ENCODE data around the gene DIP2C.

Gene DIP2C

DNA sequence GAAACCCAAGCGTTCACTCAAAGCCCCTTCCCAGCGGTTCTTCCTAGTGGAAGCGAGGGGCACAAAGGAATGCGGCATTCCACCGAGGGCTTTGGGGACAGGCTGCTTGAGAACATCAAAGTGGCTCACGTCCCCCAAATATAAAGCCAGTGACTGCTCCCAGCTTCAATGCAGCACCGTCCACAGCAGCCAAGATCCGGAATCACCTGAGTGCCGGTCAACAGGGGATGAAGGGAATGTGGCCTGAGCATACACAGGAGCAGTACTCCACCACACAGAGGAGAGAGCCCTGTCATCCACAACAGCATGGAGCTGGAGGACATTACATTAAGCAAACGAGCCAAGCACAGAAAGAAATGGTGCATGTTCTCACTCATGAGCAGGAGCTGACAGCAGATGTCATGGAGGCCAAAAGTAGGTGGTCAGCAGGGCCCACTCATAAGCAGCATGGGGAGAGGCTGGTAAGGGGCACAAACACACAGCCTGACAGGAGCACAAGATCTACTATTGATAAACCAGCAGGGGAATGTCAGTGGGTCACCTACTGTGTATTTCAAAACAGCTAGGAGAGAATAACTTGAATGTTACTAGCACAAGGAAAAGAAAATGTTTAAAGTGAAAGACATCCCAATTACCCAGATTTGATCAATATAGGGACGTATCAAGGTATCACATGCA, 79.5 kb downstream of the DIP2C start:
- Histone ChIP-seq H3K9me2 (replicated peaks; ENCODE audit: low read depth, low read length) (no peaks in the 10 kb centered on the region), H3K4me1 (ENCODE audit: insufficient read depth, low read length, poor library complexity, severe bottlenecking) (no peaks in the 10 kb centered on the region), H3K9me3 (ENCODE audit: insufficient read depth, low read depth, low read length) (no peaks in the 10 kb centered on the region), H3K79me2 (ENCODE audit: insufficient read depth, low read length) (no peaks in the 10 kb centered on the region), H3K36me3 (ENCODE audit: insufficient read depth, low read length) (no peaks in the 10 kb centered on the region), H3K4me2 (ENCODE audit: low read depth, low read length, poor library complexity, severe bottlenecking) (no peak overlapping the region), H3K9ac (ENCODE audit: low read depth, low read length, poor library complexity, severe bottlenecking) (no peak overlapping the region), H3K4me3 (ENCODE audit: low read length, poor library complexity, severe bottlenecking) (no peak overlapping the region), H3K27me3 (ENCODE audit: insufficient read depth, low read length, poor library complexity, severe bottlenecking) (no peaks in the 10 kb centered on the region), H2AFZ (ENCODE audit: low read length) (no peak overlapping the region), H3F3A (ENCODE audit: low read depth) (peaks cover 12% of the 10 kb centered on the region; the same call in 1 of the 2 replicates), H4K20me1 (ENCODE audit: insufficient read depth, low read length, poor library complexity, severe bottlenecking) (no peaks in the 10 kb centered on the region)
- TF ChIP-seq EZH2phosphoT487 (IDR thresholded peaks at IDR 0.05; ENCODE audit: borderline replicate concordance) (no peak), CTCF (conservative IDR thresholded peaks at IDR 0.05; ENCODE audit: low read length) (no peak)

- Histone ChIP-seq H3K79me2 (ENCODE audit: insufficient read depth, low read length) (no peaks in the 10 kb centered on the region), H3K36me3 (ENCODE audit: insufficient read depth, low read length) (no peaks in the 10 kb centered on the region), H3K9ac (ENCODE audit: low read depth, low read length, poor library complexity, severe bottlenecking) (no peak overlapping the region)
Measured at GRCh38 chr10:609262-609658, 80.2 kb downstream of the DIP2C start.

DNA sequence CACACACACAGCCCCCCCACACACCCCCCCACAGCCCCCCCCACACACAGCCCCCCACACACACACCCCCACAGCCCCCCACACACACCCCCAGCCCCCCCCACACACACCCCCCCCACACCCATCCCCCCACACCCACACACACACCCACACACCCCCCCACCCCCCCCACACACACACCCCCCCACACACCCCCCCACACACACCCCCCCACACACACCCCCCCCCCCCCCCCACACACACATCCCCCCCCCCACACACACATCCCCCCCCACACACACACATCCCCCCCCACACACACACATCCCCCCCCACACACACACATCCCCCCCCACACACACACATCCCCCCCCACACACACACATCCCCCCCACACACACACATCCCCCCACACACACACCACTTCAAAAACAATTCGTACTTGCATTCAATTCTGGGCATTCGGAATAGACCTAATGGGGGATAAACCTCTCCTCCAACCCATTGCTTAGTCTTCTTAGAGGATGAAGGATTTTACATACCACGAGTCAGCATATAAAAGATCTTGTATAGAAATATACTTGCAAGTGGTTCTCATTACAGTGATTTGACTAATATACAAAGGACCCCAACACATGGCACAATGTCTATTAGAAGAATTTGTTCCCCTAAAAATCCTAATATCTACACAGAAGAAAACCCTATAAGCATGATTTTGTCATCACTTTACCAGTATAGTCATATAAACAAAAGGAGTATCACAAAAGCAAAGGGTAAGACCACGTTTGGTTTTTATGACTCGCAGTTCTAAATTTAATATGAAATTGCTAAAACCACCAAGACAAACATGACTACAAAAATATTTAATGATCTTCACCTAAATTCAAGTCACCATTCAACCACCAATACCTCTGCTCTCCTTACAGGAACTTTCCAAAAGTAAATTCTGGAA, 80.9 kb downstream of the DIP2C start:
- H4K20me1 ChIP-seq (ENCODE audit: insufficient read depth, low read length, poor library complexity, severe bottlenecking): no peaks in the 10 kb centered on the region
- no peaks in the 10 kb centered on the region for H3K27me3 ChIP-seq (ENCODE audit: insufficient read depth, low read length, poor library complexity, severe bottlenecking)
- no peaks in the 10 kb centered on the region for H3K79me2 ChIP-seq (ENCODE audit: insufficient read depth, low read length)
- no peaks in the 10 kb centered on the region for H3K9me3 ChIP-seq (ENCODE audit: insufficient read depth, low read depth, low read length)
- H3K36me3 ChIP-seq (ENCODE audit: insufficient read depth, low read length): no peaks in the 10 kb centered on the region
- H3K9me2 ChIP-seq (replicated peaks; ENCODE audit: low read depth, low read length): no peaks in the 10 kb centered on the region
- H3F3A ChIP-seq (ENCODE audit: low read depth): peaks cover 12% of the 10 kb centered on the region; the same call in 1 of the 2 replicates
- no peak overlapping the region for H3K4me3 ChIP-seq (ENCODE audit: low read length, poor library complexity, severe bottlenecking)
- H3K9ac ChIP-seq (ENCODE audit: low read depth, low read length, poor library complexity, severe bottlenecking): no peak overlapping the region
- no peak overlapping the region for H2AFZ ChIP-seq (ENCODE audit: low read length)
- no peak for TF ChIP-seq EZH2phosphoT487 (IDR thresholded peaks at IDR 0.05; ENCODE audit: borderline replicate concordance)
- no peak for TF ChIP-seq CTCF (conservative IDR thresholded peaks at IDR 0.05; ENCODE audit: low read length)
- H3K4me1 ChIP-seq (ENCODE audit: insufficient read depth, low read length, poor library complexity, severe bottlenecking): no peaks in the 10 kb centered on the region
- H3K4me2 ChIP-seq (ENCODE audit: low read depth, low read length, poor library complexity, severe bottlenecking): no peak overlapping the region

More at GRCh38 chr10:609262-609658, 80.2 kb downstream of the DIP2C start:
- H3K9me3 ChIP-seq (ENCODE audit: insufficient read depth, low read depth, low read length): no peaks in the 10 kb centered on the region
- no peak overlapping the region for H3K4me2 ChIP-seq (ENCODE audit: low read depth, low read length, poor library complexity, severe bottlenecking)
- H3K9me2 ChIP-seq (replicated peaks; ENCODE audit: low read depth, low read length): no peaks in the 10 kb centered on the region
- H3F3A ChIP-seq (ENCODE audit: low read depth): peaks cover 12% of the 10 kb centered on the region; the same call in 1 of the 2 replicates
- no peak for TF ChIP-seq EZH2phosphoT487 (IDR thresholded peaks at IDR 0.05; ENCODE audit: borderline replicate concordance)
- TF ChIP-seq CTCF (conservative IDR thresholded peaks at IDR 0.05; ENCODE audit: low read length): no peak
- H4K20me1 ChIP-seq (ENCODE audit: insufficient read depth, low read length, poor library complexity, severe bottlenecking): no peaks in the 10 kb centered on the region
- H3K27me3 ChIP-seq (ENCODE audit: insufficient read depth, low read length, poor library complexity, severe bottlenecking): no peaks in the 10 kb centered on the region
- H2AFZ ChIP-seq (ENCODE audit: low read length): no peak overlapping the region
- no peak overlapping the region for H3K4me3 ChIP-seq (ENCODE audit: low read length, poor library complexity, severe bottlenecking)
- H3K4me1 ChIP-seq (ENCODE audit: insufficient read depth, low read length, poor library complexity, severe bottlenecking): no peaks in the 10 kb centered on the region

Measured in Loucy (cell line).